Neural progenitor cell (in vitro differentiated cells): ENCODE data around the gene PPIL1.

Source experiments
- CTCF ChIP-seq: fragments of 200-600 bp; sonication (generic); IDR thresholded peaks from 2 replicates; pipeline ENCODE4 v1.5.1; 2017; ENCODE audit warnings: antibody characterized with exemption, mild to moderate bottlenecking
- EZH2 ChIP-seq: fragments of 200-600 bp; sonication (generic); IDR thresholded peaks from 2 replicates; pipeline ENCODE4 v1.6.1; 2017; ENCODE audit warnings: antibody characterized with exemption, mild to moderate bottlenecking, moderate library complexity
- EZH2phosphoT487 ChIP-seq: fragments of 200-600 bp; sonication (generic); IDR thresholded peaks from 2 replicates; pipeline ENCODE4 v1.6.1; 2017; ENCODE audit warnings: antibody characterized with exemption

GRCh38 chr6:36817847-36818246 is 56.8 kb downstream of the PPIL1 start:
- no peak for TF ChIP-seq CTCF
- TF ChIP-seq EZH2, result no peak
- no peak for TF ChIP-seq EZH2phosphoT487
